Measurements from ENCODE around the gene ITGA4.

DNA sequence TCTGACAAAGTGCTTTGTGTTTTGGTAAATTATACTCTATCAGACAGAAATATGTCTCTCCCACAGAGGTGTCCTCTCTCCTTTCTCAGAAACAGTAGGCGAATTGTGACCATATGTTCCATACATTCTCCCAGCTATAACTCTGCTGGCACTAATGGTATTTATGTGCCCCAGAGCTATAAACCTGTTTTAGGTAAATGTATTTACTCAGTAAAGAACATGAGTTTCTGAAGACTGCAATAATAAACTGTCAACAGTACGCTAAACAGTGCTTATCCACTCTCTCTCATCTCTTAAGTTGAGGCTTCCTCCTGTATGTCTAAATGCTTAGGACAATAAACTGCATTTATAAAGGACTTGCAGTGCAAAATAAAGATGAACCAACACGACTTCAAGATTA lies 58.5 kb downstream of the ITGA4 start:
- no peak for TF ChIP-seq POLR2A (IDR thresholded peaks at IDR 0.05)
- TF ChIP-seq, protein P1, sequence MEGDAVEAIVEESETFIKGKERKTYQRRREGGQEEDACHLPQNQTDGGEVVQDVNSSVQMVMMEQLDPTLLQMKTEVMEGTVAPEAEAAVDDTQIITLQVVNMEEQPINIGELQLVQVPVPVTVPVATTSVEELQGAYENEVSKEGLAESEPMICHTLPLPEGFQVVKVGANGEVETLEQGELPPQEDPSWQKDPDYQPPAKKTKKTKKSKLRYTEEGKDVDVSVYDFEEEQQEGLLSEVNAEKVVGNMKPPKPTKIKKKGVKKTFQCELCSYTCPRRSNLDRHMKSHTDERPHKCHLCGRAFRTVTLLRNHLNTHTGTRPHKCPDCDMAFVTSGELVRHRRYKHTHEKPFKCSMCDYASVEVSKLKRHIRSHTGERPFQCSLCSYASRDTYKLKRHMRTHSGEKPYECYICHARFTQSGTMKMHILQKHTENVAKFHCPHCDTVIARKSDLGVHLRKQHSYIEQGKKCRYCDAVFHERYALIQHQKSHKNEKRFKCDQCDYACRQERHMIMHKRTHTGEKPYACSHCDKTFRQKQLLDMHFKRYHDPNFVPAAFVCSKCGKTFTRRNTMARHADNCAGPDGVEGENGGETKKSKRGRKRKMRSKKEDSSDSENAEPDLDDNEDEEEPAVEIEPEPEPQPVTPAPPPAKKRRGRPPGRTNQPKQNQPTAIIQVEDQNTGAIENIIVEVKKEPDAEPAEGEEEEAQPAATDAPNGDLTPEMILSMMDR (IDR thresholded peaks at IDR 0.05), result no peak
